AG04449 (cell line): Measurements from ENCODE around the gene RNF141.

ENCODE experiments used
- CTCF ChIA-PET: fragments of 350-600 bp; formaldehyde crosslinking; extraction: SDS; loops from one replicate; lab custom pipeline; 2021; ENCODE audit warnings: antibody characterized with exemption; lab: Yijun Ruan, JAX
- POLR2A ChIA-PET: fragments of 400-600, 350-600 bp; formaldehyde crosslinking; extraction: SDS; loops from one replicate; lab custom pipeline; 2020; ENCODE audit warnings: antibody characterized with exemption, inconsistent platforms; lab: Yijun Ruan, JAX
- DNase-seq: peaks from one replicate; pipeline ENCODE4 v3.0.0-alpha.2; 2010; ENCODE audit warnings: low read depth, low spot score
- H3K4me3 ChIP-seq: 2 replicates; pipeline ENCODE4 v1.5.1; 2011; ENCODE audit warnings: low read depth, mild to moderate bottlenecking, control low read depth, low read length
- TF ChIP-seq, protein P1 (sequence below): IDR thresholded peaks from one replicate; pipeline ENCODE4 v1.5.1; 2011; ENCODE audit warnings: mild to moderate bottlenecking, moderate library complexity, low read length, control low read depth, inconsistent platforms; ENCODE audit not compliant: insufficient read depth; ENCODE audit errors: missing control alignments

The RNF141 gene

DNA sequence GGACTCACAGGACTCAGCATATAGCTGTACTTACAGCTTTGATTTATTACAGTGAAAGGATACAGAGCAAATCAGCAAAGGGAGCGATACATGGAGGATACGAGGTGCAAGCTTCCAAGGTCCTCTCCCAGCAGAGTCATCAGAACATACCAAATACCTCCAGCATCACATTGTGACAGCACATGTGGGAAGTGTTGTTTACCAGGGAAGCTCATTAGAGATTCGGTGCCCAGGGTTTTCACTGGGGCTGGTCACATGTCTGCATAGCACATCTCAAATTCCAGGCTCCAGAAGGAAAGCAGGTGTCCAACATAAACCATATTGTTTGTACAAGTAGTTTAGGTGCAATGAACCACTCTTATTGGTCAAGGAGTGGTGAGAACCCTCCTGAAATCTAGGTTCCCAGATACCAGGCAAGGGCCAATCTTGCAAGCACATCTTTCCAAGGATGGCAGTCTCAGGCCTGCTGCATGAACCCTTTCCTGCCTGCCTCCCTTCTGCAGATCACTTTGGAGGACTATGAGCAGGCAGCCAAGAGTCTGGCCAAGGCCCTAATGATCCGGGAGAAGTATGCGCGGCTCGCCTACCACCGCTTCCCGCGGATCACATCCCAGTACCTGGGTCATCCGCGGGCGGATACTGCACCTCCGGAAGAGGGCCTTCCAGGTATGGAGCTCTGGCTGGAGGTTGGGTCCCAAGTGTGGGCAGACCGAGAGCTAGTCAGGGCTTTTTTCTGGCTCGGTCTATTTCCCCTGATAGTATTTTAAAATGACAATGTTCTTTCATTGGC is 59.2 kb downstream of the RNF141 start:
- TF ChIP-seq, protein P1, sequence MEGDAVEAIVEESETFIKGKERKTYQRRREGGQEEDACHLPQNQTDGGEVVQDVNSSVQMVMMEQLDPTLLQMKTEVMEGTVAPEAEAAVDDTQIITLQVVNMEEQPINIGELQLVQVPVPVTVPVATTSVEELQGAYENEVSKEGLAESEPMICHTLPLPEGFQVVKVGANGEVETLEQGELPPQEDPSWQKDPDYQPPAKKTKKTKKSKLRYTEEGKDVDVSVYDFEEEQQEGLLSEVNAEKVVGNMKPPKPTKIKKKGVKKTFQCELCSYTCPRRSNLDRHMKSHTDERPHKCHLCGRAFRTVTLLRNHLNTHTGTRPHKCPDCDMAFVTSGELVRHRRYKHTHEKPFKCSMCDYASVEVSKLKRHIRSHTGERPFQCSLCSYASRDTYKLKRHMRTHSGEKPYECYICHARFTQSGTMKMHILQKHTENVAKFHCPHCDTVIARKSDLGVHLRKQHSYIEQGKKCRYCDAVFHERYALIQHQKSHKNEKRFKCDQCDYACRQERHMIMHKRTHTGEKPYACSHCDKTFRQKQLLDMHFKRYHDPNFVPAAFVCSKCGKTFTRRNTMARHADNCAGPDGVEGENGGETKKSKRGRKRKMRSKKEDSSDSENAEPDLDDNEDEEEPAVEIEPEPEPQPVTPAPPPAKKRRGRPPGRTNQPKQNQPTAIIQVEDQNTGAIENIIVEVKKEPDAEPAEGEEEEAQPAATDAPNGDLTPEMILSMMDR: no peak
- POLR2A ChIA-PET: no interaction called here
- CTCF ChIA-PET: no interaction called here
- H3K4me3 ChIP-seq: no peak overlapping the region
- DNase-seq: no peak

DNA sequence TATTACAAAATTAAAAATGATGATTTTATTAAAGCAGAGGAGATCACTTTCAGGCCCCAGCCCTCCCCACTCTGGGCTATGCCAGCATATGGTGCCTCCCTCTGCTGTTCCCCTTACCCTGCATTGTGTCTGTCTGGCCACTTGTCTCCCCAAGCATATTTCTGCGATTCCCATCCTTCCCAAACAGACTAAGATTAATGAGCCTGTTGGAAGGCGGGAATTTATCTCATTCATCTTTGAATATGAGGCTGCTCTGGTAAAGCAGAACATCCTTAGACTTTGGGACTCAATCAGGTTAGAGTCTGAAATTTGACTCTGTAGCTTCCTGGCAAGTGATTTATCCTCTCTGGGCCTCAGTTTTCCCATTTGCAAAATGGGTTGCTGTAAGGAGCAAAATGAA is 60.2 kb downstream of the RNF141 start:
- DNase-seq: no peak
- CTCF ChIA-PET: no interaction called here
- POLR2A ChIA-PET: no interaction called here
- H3K4me3 ChIP-seq: no peak overlapping the region
- TF ChIP-seq, protein P1: no peak

DNA sequence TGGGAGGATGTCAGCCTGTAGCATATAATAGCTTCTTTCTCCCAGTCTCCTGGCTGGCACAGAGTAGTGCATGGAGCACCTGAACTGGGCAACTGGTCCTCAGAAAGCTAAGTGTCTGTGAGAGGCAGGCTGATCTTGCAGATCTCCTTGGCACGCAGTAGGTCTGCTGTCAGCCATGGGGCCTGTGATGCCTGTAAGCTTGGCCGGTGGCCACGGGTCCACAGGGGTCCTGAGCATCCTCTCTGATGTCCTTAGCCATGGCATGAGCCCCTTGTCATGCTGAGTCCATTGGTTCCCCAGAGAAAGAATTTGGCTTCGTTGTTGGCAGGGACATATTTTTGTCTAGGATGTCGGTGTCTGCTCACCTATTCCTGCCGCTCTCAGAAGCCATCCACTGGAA is 61.0 kb downstream of the RNF141 start:
- TF ChIP-seq, protein P1: no peak
- DNase-seq: no peak
- ChIA-PET CTCF (no interaction called here), POLR2A (no interaction called here)
- no peak overlapping the region for H3K4me3 ChIP-seq

DNA sequence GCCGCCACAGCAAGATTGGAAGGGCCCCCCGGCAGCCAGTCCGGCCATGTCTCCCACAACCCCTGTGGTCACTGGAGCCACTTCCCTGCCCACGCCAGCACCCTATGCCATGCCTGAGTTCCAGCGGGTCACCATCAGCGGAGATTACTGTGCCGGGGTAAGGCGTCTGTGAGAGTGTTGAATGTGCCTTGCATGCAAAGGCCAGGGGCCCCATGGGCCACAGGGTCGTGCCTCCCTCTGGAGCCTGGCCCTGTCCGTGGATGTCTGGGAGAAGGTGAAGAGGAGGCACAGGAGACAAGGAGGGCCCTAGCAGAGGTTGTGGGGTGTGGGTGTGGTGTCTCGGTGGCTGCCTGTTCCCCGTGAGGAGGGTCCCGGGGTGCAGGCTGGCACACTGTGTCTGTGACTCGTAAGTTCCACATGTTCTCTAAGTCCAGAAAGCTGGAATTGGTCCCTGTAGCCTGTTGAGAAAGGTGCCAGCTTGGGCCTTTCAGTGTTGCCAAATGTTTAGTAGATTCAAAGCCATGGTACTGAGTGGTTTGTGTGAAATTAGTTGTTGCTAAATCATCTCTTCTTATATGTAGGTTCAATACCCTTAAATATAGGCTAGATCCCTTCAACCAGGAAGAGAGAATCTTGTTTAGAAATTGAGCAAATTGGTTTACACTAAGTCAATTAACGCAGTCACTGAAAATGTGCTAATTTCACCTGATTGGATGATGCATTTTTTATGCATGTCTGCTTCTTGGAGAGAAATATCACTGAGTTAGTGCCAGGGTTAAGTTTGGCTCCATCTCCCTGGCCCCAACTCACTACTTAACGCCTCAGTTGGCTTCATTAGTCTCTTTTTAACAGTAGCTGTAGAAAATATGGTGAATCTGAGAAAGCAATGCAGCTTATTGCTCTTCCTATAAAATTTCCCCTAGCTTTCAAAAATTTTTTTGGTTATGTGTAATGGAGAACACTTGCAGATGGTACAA is 62.1 kb downstream of the RNF141 start:
- H3K4me3 ChIP-seq: no peak overlapping the region
- TF ChIP-seq, protein P1: no peak
- no peak for DNase-seq
- CTCF ChIA-PET: interaction anchor here (1.5 kb wide), 1 partner anchor 10 kb away, joined by 4 read pairs; no protein-coding TSS in a partner anchor
- POLR2A ChIA-PET: no interaction called here

DNA sequence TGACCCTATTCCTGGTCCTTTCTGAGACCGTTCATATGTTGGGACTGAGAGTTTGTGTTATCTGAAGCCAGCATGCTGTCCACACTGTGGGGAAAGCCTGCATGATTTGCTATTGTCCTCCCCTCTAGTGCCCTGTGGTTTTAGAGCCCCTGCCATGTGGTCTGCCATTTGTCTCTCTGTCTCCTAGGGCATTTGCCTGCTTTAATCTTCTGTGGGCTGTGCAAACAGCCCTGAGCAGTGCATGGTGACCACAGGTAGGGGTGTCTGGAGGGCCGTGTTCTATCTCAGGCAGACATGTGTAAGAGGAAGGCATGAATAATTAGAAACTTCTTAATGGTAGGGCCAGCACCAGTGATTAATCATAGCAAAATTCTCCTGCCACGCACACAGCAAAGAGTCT is 62.9 kb downstream of the RNF141 start:
- no peak for DNase-seq
- ChIA-PET CTCF (interaction anchor here (1.5 kb wide), 1 partner anchor 10 kb away, joined by 4 read pairs; no protein-coding TSS in a partner anchor), POLR2A (no interaction called here)
- no peak overlapping the region for H3K4me3 ChIP-seq
- TF ChIP-seq, protein P1: no peak

DNA sequence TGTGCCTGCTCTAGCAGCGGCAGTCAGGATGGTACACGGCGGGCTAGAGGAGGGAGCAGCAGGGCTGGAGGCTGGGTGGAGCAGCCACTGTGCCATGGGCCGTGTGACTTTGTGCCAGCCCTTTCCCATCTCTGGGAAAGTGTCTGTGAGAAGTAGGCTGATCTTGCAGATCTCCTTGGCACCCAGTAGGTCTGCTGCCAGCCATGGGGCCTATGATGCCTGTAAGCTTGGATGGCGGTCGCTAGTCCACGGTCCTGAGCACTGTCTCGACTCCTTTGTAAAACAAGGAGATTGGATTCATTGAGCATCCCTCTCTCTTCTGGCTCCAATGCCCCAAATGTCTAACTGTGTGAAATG is 63.3 kb downstream of the RNF141 start:
- CTCF ChIA-PET: interaction anchor here (1.5 kb wide), 1 partner anchor 11 kb away, joined by 4 read pairs; no protein-coding TSS in a partner anchor
- POLR2A ChIA-PET: no interaction called here
- TF ChIP-seq, protein P1: no peak
- DNase-seq: no peak
- no peak overlapping the region for H3K4me3 ChIP-seq
